Fibroblast of mammary gland (primary cell): ENCODE data around the gene SC5D.
A peak's percentile ranks its signal among the peaks of the same experiment; 100 is the strongest.

Source experiments
- DNase-seq: peaks from one replicate; pipeline ENCODE4 v3.0.0-alpha.2; 2010; ENCODE audit warnings: low read depth
- H3K4me3 ChIP-seq: 2 replicates; pipeline ENCODE4 v1.5.1; 2011; ENCODE audit warnings: low read depth, mild to moderate bottlenecking, low read length, moderate library complexity; ENCODE audit not compliant: control insufficient read depth
- CTCF ChIP-seq: conservative IDR thresholded peaks from 2 replicates; pipeline ENCODE4 v1.5.1; 2011; ENCODE audit warnings: low read depth, low read length, inconsistent platforms; ENCODE audit not compliant: control insufficient read depth, insufficient read depth

Gene SC5D

GRCh38 chr11:121250843-121251242 is 41.7 kb upstream of the SC5D start:
- H3K4me3 ChIP-seq = no peak overlapping the region
- no peak for TF ChIP-seq CTCF
- DNase-seq = no peak

- TF ChIP-seq CTCF = no peak
- peak; percentile 10 for DNase-seq
- H3K4me3 ChIP-seq = no peak overlapping the region
Observed at GRCh38 chr11:121253951-121254350, 38.6 kb upstream of the SC5D start.

GRCh38 chr11:121254756-121255155 is 37.8 kb upstream of the SC5D start:
- no peak for TF ChIP-seq CTCF
- no peak overlapping the region for H3K4me3 ChIP-seq
- DNase-seq = no peak

GRCh38 chr11:121255473-121256125 is 37.0 kb upstream of the SC5D start:
- no peak overlapping the region for H3K4me3 ChIP-seq
- no peak for DNase-seq
- TF ChIP-seq CTCF = no peak

GRCh38 chr11:121257289-121257688 is 35.3 kb upstream of the SC5D start:
- no peak overlapping the region for H3K4me3 ChIP-seq
- no peak for TF ChIP-seq CTCF
- no peak for DNase-seq

GRCh38 chr11:121257976-121258375 is 34.6 kb upstream of the SC5D start:
- H3K4me3 ChIP-seq = no peak overlapping the region
- DNase-seq = no peak
- TF ChIP-seq CTCF = no peak

GRCh38 chr11:121265586-121265985 is 27.0 kb upstream of the SC5D start:
- no peak for DNase-seq
- no peak overlapping the region for H3K4me3 ChIP-seq
- TF ChIP-seq CTCF = no peak
